Hair follicular keratinocyte (primary cell): ENCODE measurements around the gene FZR1. TPM values are rescaled to one million over a fixed set of nuclear protein-coding genes. Genes with fewer than 3 reads are reported as not detected.

Source experiments
- total RNA-seq: library from RNA; depleted of rRNA; stranded (reverse); fragments of >200 nt; gene quantifications from 2 replicates; pipeline ENCODE4 v1.2.3, GENCODE V29; 2015

FZR1 gene
- 28.0 and 47.8 TPM in 2 replicates for total RNA-seq

GRCh38 chr19:3505598-3506383, at the start of gene FZR1:
FZR1 (plus strand) TSS chr19:3506311; CDS start chr19:3522990, 16,679 bp downstream.

GRCh38 chr19:3480383-3481091, 25.6 kb upstream of the FZR1 start, which contains the start of gene SMIM24:
SMIM24 (minus strand) TSS chr19:3480525; CDS start chr19:3480463, 62 bp downstream.

GRCh38 chr19:3483226-3483628, 22.9 kb upstream of the FZR1 start, which contains the start of gene SMIM44:
SMIM44 (minus strand) TSS chr19:3483441; CDS start chr19:3483403, 38 bp downstream.

GRCh38 chr19:3500429-3501101, 5.5 kb upstream of the FZR1 start, which contains the start of gene DOHH:
DOHH (minus strand) TSS chr19:3500674; CDS start chr19:3496814, 3,860 bp downstream.

GRCh38 chr19:3538965-3539755, 33.0 kb downstream of the FZR1 start, which contains the start of gene TEKTIP1:
TEKTIP1 (plus strand) TSS chr19:3539174; CDS start chr19:3539178, 4 bp downstream.

GRCh38 chr19:3557461-3558248, 51.5 kb downstream of the FZR1 start, which contains the start of gene MFSD12:
MFSD12 (minus strand) TSS chr19:3557586; CDS start chr19:3557403, 183 bp downstream.

GRCh38 chr19:3572855-3573161, 66.7 kb downstream of the FZR1 start, which contains the start of gene HMG20B:
HMG20B (plus strand) TSS chr19:3572944; CDS start chr19:3573310, 366 bp downstream.

GRCh38 chr19:3585301-3586126, 79.4 kb downstream of the FZR1 start, which contains the start of gene GIPC3:
GIPC3 (plus strand) TSS chr19:3585478; CDS start chr19:3585598, 120 bp downstream.

Other genes with a start within 250 kb of the FZR1 start
- 17.6 and 24.9 TPM in 2 replicates for gene NFIC, start 139.7 kb upstream of the FZR1 start, total RNA-seq
- gene SMIM24, start 25.8 kb upstream of the FZR1 start, total RNA-seq, result not detected in 2 replicates
- gene SMIM44, start 22.9 kb upstream of the FZR1 start, total RNA-seq, result not detected in 2 replicates
- 23.4 and 39.8 TPM in 2 replicates for gene DOHH, start 5.6 kb upstream of the FZR1 start, total RNA-seq
- gene TEKTIP1, start 32.9 kb downstream of the FZR1 start, total RNA-seq, result not detected in 2 replicates
- gene MFSD12, start 51.3 kb downstream of the FZR1 start, total RNA-seq, result 46.5 and 62.0 TPM in 2 replicates
- 88.2 and 115 TPM in 2 replicates for gene HMG20B, start 66.6 kb downstream of the FZR1 start, total RNA-seq
- not detected in 2 replicates for gene GIPC3, start 79.2 kb downstream of the FZR1 start, total RNA-seq
- 0.23 TPM in 2 replicates for gene TBXA2R, start 100.6 kb downstream of the FZR1 start, total RNA-seq
- 31.4 and 36.1 TPM in 2 replicates for gene CACTIN, start 120.5 kb downstream of the FZR1 start, total RNA-seq
- gene PIP5K1C, start 194.2 kb downstream of the FZR1 start, total RNA-seq, result 9.6 and 10.5 TPM in 2 replicates
- gene TJP3, start 202.1 kb downstream of the FZR1 start, total RNA-seq, result under 0.01 and 1.7 TPM in 2 replicates